ENCODE results near the gene FBXL7. TPM values are rescaled to one million over a fixed set of nuclear protein-coding genes. Genes with fewer than 3 reads are reported as not detected.

Gene FBXL7
- total RNA-seq, 4 donors from 2014 or later, result 5.7 to 47.4 (median 6.3) TPM

- intact Hi-C loops (cut with DNase I; ENCODE audit: low total_unique reads), result no loop called here
- peaks cover 0 to 3% of the 10 kb centered on the region in 2 donors for H3K9me3 ChIP-seq
- no peak overlapping the region for H3K4me3 ChIP-seq
- WGBS, 2 donors (ENCODE audit: low coverage in 1 of 2), result 89% methylated on average over 1 of the region's 1 CpG; no CpG with 5 or more reads in 1 of the 2 donors
- no peaks in the 10 kb centered on the region for H3K36me3 ChIP-seq
- TF ChIP-seq EP300 (IDR thresholded peaks at IDR 0.05; ENCODE audit: low read depth), result no peak
- TF ChIP-seq CTCF (IDR thresholded peaks at IDR 0.05), result no peak
- no peak for TF ChIP-seq POLR2AphosphoS5 (IDR thresholded peaks at IDR 0.05)
- no peak for TF ChIP-seq POLR2A (IDR thresholded peaks at IDR 0.05)
- DNase-seq, result no peak
- no peak overlapping the region for H3K27ac ChIP-seq
- in situ Hi-C loops (cut with MboI; ENCODE audit: low pct_ligation_motif_present in 1 of 4, low pct_unique_long_range_greater_than_20kb in 1 of 4, low sequenced_read_pairs in 3 of 4), result no loop called here
- H3K27me3 ChIP-seq, result no peaks in the 10 kb centered on the region
- peaks cover 0 to 6% (median 0%) of the 10 kb centered on the region in 4 donors for H3K4me1 ChIP-seq
Observed at GRCh38 chr5:15584528-15584927, 84.5 kb downstream of the FBXL7 start.

- H3K9me3 ChIP-seq, result peaks cover 0 to 3% of the 10 kb centered on the region in 2 donors
- H3K4me1 ChIP-seq, result peaks cover 0 to under 1% (median 0%) of the 10 kb centered on the region in 4 donors
- intact Hi-C loops (cut with DNase I; ENCODE audit: low total_unique reads), result no loop called here
- in situ Hi-C loops (cut with MboI; ENCODE audit: low pct_ligation_motif_present in 1 of 4, low pct_unique_long_range_greater_than_20kb in 1 of 4, low sequenced_read_pairs in 3 of 4), result no loop called here
- TF ChIP-seq EP300 (IDR thresholded peaks at IDR 0.05; ENCODE audit: low read depth) (no peak), POLR2AphosphoS5 (IDR thresholded peaks at IDR 0.05) (no peak), POLR2A (IDR thresholded peaks at IDR 0.05) (no peak), CTCF (IDR thresholded peaks at IDR 0.05) (no peak)
- no peak overlapping the region for H3K4me3 ChIP-seq
- no peaks in the 10 kb centered on the region for H3K36me3 ChIP-seq
- no peaks in the 10 kb centered on the region for H3K27me3 ChIP-seq
- WGBS, 2 donors (ENCODE audit: low coverage in 1 of 2), result 81 to 92% methylated on average over 2 of the region's 2 CpGs
- no peak for DNase-seq
- no peak overlapping the region for H3K27ac ChIP-seq
Observed at GRCh38 chr5:15585128-15585527, 85.1 kb downstream of the FBXL7 start.

DNA sequence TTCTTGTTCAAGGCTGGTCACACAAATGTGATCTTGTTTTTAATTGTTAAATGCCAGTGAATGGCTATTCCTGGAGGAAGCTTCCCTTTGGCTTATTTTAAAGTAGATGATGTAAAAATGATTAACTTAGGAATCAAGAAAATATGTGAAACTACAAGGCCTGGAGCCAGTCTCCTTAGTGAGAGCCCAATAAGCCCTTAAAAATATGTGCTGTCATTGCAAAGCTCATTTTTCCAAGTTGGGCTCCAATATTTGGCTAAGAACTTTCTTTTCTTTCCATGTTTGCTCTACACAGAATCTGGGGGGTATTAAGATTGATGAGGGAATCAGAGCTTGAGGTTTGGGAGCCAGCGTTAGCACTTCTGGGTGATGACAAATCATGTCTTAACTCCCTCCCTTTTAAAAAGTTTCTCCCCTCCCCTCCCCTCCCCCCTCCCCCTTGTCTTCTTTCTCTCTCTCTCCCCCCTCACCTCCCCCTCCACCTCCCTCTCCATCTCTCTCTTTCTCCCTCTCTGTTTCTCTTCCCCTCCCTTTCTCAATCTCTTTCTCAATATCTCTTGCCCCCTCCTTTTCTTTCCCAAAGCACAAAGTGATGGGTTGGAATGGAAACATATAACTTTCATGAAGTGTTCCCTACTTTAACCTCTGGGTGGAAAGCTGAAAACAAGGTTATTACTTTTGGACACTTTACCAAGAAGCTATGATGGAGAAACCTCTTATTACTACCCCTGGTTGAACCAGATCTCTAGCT, 86.0 kb downstream of the FBXL7 start:
- no peaks in the 10 kb centered on the region for H3K36me3 ChIP-seq
- no peak overlapping the region for H3K4me3 ChIP-seq
- WGBS, 2 donors (ENCODE audit: low coverage in 1 of 2), result 67 to 74% methylated on average over 1 of the region's 1 CpG
- no peak overlapping the region for H3K27ac ChIP-seq
- intact Hi-C loops (cut with DNase I; ENCODE audit: low total_unique reads), result no loop called here
- no peaks in the 10 kb centered on the region for H3K4me1 ChIP-seq
- no peaks in the 10 kb centered on the region for H3K27me3 ChIP-seq
- DNase-seq, result no peak
- peaks cover 0 to 3% of the 10 kb centered on the region in 2 donors for H3K9me3 ChIP-seq
- in situ Hi-C loops (cut with MboI; ENCODE audit: low pct_ligation_motif_present in 1 of 4, low pct_unique_long_range_greater_than_20kb in 1 of 4, low sequenced_read_pairs in 3 of 4), result no loop called here
- TF ChIP-seq POLR2A (IDR thresholded peaks at IDR 0.05) (no peak), EP300 (IDR thresholded peaks at IDR 0.05; ENCODE audit: low read depth) (no peak), CTCF (IDR thresholded peaks at IDR 0.05) (no peak), POLR2AphosphoS5 (IDR thresholded peaks at IDR 0.05) (no peak)

- no peak for DNase-seq
- TF ChIP-seq POLR2AphosphoS5 (IDR thresholded peaks at IDR 0.05) (no peak), POLR2A (IDR thresholded peaks at IDR 0.05) (no peak), EP300 (IDR thresholded peaks at IDR 0.05; ENCODE audit: low read depth) (no peak), CTCF (IDR thresholded peaks at IDR 0.05) (no peak)
- H3K27me3 ChIP-seq, result no peaks in the 10 kb centered on the region
- no peak overlapping the region for H3K4me3 ChIP-seq
- peaks cover 0 to 3% of the 10 kb centered on the region in 2 donors for H3K9me3 ChIP-seq
- no peaks in the 10 kb centered on the region for H3K36me3 ChIP-seq
- in situ Hi-C loops (cut with MboI; ENCODE audit: low pct_ligation_motif_present in 1 of 4, low pct_unique_long_range_greater_than_20kb in 1 of 4, low sequenced_read_pairs in 3 of 4) (no loop called here), intact Hi-C loops (cut with DNase I; ENCODE audit: low total_unique reads) (no loop called here)
- H3K27ac ChIP-seq, result no peak overlapping the region
- H3K4me1 ChIP-seq, result no peaks in the 10 kb centered on the region
Observed at GRCh38 chr5:15587916-15588315, 87.9 kb downstream of the FBXL7 start.

All from transverse colon (tissue), 4 donors.